GM21515 (cell line): Measurements from ENCODE around the gene CD8B2.
"Not testable (repeated sequence)": the region's sequence is repeated elsewhere in the genome, so short reads cannot be mapped to it uniquely, and the experiment has no call there.

Experiments
- ATAC-seq: cut with Tn5 transposase; IDR thresholded peaks from one replicate; pipeline ENCODE4 v1.9.1; 2021; ENCODE audit not compliant: unreplicated experiment

Gene CD8B2

DNA sequence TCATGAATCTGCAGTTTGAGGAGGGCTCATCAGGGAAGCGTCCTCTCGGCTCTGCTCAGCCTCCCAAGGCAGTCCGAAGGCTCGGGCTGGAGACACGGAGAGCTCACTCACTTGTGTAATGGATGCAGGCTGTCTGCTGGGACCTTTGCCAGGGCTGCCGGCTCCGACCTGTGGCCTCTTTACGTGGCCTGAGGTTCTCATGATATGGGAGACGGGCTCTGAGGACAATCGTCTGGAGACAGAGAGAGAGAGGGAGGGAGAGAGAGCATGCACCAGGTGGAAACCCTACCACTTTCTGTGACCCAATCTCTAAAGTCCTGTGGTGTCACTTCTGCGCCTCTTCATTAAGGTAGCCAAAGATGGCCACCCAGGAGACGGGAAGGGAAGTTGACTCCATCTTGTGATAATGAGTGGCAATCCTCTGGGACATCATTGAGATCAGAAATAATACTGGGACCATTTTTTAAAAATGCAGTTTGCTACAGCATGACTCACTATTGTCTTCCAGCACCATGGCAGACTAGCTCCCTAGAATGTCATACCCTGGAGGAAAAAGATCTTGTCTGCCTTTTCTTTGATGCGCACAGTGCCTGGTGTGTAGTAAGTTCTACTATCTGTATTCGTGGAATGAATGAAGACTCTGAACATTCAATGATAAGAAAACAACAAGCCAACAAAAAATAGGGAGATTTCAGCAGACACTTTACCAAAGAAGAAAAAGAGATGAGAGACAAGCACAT, 60.2 kb downstream of the CD8B2 start:
- ATAC-seq: no peak

DNA sequence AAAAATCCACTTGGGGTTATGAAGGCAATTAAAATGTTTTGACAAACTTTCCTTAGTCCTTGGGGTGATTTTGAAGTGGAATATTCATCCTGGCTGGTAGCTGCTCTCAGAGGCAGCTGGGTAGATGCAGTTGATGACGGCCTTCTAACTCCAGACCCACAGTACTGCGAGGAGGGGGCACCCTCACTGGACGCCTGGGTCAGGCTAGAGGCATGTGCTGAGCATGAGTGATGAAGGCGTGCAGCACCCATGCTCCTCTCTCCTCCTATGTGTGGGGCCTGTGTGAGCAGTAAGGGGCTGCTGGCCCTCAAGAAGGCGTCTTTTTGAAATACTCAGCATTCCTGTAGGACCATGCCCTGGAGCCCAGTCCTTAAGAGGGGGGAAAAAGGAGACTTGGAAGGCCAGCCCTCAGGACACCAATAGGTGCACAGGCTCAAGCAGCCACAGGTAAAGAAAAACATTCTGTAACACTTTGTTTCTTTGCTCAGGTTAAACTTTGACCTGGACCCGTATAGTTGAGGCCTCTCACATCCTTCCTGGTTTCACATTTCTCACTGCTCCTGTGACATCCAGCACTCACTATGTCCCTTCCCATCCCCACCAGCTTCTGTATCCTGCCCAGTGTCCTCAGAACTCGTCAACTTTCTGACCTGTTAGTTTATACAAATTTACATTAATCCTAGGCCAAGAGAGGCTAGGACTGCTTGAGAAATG, 64.4 kb downstream of the CD8B2 start:
- no peak for ATAC-seq

DNA sequence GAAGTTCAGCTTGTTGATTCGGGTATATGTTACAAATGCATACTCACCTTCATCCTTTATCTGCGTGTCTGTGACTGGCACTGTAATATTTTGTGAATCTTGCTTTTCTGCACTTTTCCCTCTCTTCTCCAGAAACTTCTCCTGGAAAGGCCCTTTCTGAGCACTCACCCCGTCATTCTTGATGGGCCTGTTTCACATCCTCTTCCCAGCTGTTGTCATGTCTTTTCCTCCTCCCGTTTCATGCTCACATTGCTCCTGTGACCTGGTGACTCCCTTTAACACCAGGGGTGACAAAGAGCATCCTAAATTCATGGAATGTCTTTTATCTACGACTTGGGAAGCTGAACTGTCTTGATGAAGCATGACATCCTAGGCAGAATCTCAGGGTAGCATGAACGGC, 65.8 kb downstream of the CD8B2 start:
- ATAC-seq: no peak

DNA sequence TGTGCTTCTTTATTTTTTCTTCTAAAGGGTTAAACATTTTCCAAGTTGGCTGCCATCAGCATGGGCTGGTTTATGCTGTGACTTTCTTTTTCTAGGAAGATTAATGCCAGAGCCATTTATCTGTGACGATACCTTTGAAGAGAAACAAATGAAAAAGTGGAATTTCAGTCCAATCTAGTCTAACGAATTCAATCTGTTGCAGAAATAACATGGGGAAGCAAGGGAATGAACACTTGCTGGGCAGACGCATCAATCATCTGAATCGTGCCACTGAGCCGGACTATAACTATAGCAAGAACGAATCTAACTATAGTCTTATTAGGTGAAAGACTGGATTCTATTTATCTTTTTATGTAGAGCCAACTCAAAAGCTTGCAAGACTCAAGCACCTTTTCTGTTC, 66.2 kb downstream of the CD8B2 start:
- ATAC-seq: no peak

DNA sequence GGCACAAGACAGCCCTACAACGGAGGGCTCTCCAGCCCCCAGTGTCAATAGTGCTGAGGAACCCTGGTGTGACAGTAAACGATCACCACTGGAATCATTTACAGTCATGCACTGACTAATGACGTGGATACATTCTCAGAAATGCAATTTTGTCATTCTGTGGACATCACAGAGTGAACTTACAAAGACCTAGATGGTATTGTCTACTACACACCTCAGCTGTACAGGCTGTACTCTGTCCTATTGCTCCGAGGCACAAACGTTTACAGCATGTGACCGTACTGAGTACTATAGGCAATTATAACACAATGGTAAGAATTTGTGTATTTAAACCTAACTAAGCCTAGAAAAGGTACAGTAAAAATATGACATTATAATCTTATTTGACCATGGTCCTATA, 67.2 kb downstream of the CD8B2 start:
- no peak for ATAC-seq

DNA sequence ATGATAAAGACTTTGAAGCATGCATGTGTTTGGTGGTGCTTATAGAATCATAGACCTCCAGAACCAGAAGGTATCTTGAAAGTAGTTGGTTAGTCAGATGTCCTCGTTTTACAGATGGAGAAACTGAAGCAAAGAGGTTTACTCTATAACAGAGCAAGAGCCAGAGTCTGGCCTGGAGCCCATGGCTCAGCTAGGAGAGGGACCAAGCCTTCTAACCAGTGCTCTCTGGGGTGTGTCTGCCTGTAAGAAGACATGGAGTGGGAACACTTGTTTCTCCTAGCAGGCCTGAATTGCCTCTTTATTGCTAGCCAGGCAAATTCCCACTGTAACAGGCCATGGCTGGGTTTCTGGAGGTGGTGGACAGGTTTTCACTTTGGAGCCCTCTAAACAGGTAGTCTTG, 67.9 kb downstream of the CD8B2 start:
- ATAC-seq: no peak

DNA sequence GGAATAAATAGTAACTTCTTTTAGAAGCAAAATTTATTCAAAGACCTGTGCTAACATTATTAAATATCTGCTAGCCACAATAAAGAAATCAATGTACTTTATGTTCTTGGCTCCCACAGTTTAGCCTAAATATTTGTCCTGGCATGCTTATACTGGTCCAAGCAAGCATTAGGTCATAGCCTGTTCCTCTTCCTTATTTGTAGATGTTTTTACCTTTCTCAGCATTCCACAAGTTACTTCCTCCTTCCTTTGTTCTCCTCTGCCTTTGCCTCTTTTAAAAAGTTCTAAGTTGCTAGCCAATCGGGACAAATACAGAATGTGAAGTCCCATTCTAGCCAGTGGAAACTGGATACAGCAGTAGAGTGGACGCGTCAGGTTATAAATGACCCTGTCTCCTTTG, 72.6 kb downstream of the CD8B2 start:
- ATAC-seq: not testable (repeated sequence)

DNA sequence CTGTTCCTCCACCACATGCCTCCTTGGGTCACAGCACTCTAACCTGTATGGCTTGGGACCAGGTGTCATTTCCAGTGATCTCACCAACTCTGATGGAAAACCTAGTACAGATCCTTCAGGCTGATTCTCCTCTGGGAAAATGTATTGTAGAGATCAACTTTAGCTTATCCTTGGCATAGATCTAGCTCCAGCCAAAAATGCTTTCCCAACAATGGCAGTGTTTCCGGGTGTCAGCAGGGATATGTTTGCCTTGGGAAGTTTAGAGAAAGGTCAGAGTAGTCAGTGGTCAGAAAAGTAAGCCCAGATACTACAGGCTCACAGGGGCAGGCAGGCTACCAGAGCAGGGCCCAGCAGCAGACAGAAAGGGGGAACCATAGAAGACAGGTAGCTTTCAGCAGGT, 73.6 kb downstream of the CD8B2 start:
- ATAC-seq: no peak

DNA sequence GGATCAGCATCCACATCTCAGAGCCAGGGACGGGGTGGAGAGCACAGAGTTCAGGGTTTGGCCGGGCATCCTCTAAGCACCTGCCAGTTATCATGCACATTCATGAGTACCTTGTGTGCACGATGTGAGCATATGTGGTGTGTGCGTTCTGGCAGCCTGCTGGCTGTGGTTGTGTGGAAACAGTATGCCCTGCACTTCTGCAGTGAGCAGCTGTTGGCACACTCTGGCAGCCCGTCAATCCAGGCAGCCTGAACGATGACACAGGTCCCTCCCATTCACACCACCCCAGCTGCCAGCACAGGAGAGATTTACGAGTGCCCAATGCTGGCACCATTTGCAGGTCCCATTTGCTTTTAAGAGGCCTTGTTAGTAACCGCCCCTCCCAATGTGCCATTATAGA, 74.2 kb downstream of the CD8B2 start:
- no peak for ATAC-seq

DNA sequence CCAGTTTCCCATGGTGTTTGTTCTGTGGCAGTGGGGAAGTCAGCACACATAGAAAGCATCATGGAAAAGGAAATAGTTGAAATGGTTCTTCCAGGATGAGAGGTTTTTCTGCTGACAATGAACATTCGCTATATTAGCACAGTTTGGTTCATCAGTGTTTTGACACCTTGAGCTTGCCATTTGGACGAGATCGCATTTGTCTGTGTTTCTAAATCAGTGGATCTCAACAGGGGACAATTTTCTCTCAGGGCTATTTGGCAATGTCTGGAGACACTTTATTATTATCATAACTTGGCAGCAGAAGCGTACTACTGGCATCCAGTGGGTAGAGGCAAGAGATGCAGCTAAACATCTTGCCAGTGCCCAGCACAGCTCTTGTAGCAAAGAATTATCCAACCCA, 74.6 kb downstream of the CD8B2 start:
- no peak for ATAC-seq

DNA sequence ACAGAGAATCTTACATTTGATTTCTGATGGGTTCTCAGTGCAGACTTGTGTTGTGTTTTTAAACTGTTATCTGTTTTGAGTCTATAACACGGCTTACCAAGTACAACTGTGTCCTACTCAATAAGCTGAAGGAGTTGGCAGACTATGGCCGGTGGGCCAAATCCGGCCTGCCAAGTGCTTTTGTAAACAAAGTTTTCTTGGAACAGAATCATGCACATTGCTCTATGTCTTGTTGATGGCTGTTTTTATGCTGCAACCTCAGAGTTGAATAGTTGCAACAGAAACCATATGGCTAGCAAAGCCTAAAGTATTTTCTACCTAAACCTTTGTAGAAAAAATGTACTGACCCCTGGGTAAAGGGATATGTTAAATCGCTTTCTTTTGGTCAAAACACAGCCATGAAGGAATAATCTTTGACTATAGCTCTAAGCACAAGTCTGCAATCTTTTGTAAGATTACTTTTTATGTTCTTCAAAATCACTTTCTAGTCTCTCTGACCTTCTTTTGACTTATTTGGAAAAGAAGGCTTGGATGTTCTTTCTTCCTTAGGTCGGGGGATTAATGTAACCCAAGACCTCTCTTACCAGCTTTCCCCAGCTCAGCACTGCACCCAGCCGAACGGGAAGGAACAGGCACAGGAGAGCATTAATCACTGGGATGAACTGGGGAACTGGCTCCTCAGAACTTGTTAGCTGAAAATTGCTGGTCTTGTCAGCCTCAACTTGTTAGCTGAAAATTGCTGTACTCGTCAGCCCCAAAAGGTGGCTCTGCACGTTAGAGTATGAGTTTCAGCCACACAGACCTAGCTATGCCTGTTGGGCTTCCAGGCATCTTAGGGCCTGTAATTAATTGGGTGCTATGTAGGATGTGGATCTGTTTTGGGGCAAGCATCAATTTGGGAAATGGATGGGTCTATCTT, 75.4 kb downstream of the CD8B2 start:
- no peak for ATAC-seq

DNA sequence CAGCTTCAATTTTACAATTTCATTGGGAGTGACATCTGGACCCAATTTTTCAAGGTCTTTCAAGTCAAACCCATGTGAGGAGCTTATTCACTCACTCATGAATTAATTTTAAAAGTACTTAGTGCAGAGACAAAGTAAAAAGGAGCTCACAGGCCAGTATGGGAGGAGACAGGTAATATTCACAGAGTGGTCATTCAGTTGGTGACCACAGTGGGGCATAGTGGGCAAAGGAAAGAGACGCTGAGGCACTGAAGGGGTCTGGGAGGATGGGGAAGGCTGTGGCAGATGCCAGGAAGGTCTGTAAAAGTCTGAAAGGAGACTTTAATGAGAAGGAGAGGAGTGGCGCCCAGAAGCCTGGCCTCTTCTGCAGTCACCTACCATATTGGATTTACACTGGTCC, 76.0 kb downstream of the CD8B2 start:
- no peak for ATAC-seq

DNA sequence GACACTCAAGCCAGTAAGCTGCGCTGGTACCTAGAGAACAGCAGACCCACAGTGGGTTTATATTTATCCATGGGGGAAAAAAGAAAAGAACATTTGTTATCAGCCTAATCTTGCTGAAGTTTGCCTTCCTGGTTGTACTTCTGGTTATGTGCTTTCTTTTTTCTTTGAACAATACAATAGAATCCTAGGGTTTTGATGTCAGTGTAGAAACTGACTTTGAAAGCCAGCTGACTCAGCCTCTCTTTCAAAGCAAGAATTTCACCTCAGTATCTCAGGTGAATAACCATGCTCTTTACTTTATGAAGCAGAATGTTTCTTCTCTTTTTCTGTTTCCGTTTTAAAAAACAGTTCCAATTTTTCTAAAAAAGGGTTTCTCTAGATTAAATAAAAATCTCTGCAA, 78.4 kb downstream of the CD8B2 start:
- ATAC-seq: no peak

DNA sequence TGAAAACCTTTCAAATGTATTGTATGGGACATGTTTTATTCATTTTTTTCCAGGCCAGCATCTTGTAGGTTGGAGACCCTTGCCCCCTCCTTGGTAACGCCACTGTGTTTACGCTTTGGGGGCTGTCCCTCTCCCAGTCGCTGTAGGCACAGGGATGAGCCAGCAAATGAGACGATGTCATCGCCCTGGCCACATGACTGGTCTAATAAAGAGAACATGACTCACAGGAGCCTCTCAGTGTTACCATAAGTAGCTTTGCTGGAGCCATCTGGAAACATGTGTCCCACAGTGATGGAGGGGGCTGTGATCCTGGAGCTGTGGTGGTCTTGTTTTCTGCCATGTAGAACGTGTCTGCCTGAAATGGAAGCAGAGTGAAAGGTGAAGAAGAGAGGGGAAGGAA, 78.9 kb downstream of the CD8B2 start:
- ATAC-seq: no peak

DNA sequence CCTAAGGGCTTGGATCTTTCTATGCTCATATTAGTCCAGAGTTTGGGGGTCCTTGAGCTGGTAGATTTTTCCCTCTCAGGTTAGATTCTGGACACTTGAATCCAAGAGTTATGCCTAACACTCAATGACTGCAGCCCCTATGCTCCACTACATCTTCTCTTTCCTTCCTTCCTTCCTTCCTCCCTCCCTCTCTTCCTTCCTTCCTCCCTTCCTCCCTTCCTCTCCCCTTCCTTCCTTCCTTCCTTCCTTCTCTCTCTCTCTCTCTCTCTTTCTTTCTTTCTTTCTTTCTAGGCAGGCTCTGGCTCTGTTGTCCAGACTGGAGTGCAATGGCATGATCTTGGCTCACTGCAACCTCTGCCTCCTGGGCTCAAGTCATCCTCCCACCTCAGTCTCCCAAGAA, 79.3 kb downstream of the CD8B2 start:
- ATAC-seq: not testable (repeated sequence)

DNA sequence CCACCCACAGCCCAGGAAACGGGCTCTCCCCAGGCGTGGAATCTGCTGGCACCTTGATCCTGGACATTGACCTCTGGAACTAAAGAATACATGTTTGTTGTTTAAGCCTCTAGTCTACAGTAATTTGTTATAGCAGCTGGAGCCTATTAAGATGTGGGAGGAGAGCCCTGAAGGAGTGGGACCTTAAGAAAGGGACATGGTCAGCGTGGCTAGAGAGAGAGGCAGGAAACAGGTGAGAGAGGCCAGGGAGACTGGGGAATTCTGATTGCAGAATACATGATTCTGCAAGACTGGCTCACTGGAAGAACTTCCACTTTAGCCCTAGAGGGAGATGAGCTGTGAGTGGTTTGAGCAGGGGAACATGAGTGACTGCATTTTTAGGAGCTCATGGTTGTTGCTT, 83.2 kb downstream of the CD8B2 start:
- no peak for ATAC-seq
